WTC11 (cell line): Measurements from ENCODE around the gene STK40. TPM values are rescaled to one million over a fixed set of nuclear protein-coding genes. Genes with fewer than 3 reads are reported as not detected.

Source experiments
- ATAC-seq: fragments of 200-7000 bp; cut with Tn5 transposase; 2 replicates; pipeline ENCODE4 v1.10.0; 2021; ENCODE audit warnings: mild to moderate bottlenecking, moderate library complexity
- CTCF ChIA-PET: fragments of 300-600 bp; sonication (Branson Sonifier 250); formaldehyde crosslinking; loops from one replicate; lab custom pipeline; 2021; ENCODE audit warnings: antibody characterized with exemption; lab: Charles Lee
- POLR2A ChIA-PET: fragments of 350-600 bp; sonication (Branson Sonifier 250); formaldehyde crosslinking; loops from one replicate; lab custom pipeline; 2021; ENCODE audit warnings: antibody characterized with exemption; lab: Charles Lee
- DNase-seq: peaks from one replicate; pipeline ENCODE4 v3.0.0; 2021; ENCODE audit warnings: low spot score
- H3K27ac Mint-ChIP-seq: 2 replicates; pipeline ENCODE4 v1.8.0; 2021; ENCODE audit warnings: mixed read lengths
- H3K27me3 Mint-ChIP-seq: 2 replicates; pipeline ENCODE4 v1.8.0; 2021; ENCODE audit warnings: low read depth, mild to moderate bottlenecking, moderate library complexity, mixed read lengths
- H3K36me3 Mint-ChIP-seq: 2 replicates; pipeline ENCODE4 v1.8.0; 2021; ENCODE audit warnings: mixed read lengths
- H3K4me1 Mint-ChIP-seq: 2 replicates; pipeline ENCODE4 v1.8.0; 2022; ENCODE audit warnings: mixed read lengths
- H3K4me3 Mint-ChIP-seq: 2 replicates; pipeline ENCODE4 v1.8.0; 2021; ENCODE audit warnings: mild to moderate bottlenecking, moderate library complexity, mixed read lengths
- H3K9me3 Mint-ChIP-seq: 2 replicates; pipeline ENCODE4 v1.8.0; 2021; ENCODE audit warnings: mixed read lengths
- ATF3 ChIP-seq: sonication (generic); formaldehyde crosslinking; conservative IDR thresholded peaks from 2 replicates; pipeline ENCODE4 v1.8.1; 2022; ENCODE audit warnings: mild to moderate bottlenecking, missing genetic modification reagents
- FOXP1 ChIP-seq: sonication (generic); formaldehyde crosslinking; IDR thresholded peaks from 2 replicates; pipeline ENCODE4 v1.8.0; 2022; ENCODE audit warnings: missing genetic modification reagents, mild to moderate bottlenecking, moderate library complexity, borderline replicate concordance
- GTF2I ChIP-seq: fragments of 250-450 bp; sonication (Bioruptor Pico); conservative IDR thresholded peaks from 2 replicates; pipeline ENCODE4 v1.4.0; 2021; ENCODE audit warnings: mild to moderate bottlenecking
- HMGXB4 ChIP-seq: sonication (generic); formaldehyde crosslinking; IDR thresholded peaks from 2 replicates; pipeline ENCODE4 v1.8.1; 2023; ENCODE audit warnings: mild to moderate bottlenecking, moderate library complexity, missing genetic modification reagents
- IRF2 ChIP-seq: sonication (generic); formaldehyde crosslinking; IDR thresholded peaks from 2 replicates; pipeline ENCODE4 v1.8.0; 2022; ENCODE audit warnings: low read depth, missing genetic modification reagents, borderline replicate concordance
- JUN ChIP-seq: sonication (generic); formaldehyde crosslinking; IDR thresholded peaks from 2 replicates; pipeline ENCODE4 v1.8.0; 2023; ENCODE audit warnings: mild to moderate bottlenecking, missing genetic modification reagents
- KAT7 ChIP-seq: sonication (generic); formaldehyde crosslinking; IDR thresholded peaks from 2 replicates; pipeline ENCODE4 v1.8.1; 2023; ENCODE audit warnings: missing genetic modification reagents, mild to moderate bottlenecking, borderline replicate concordance
- MLX ChIP-seq: sonication (generic); formaldehyde crosslinking; IDR thresholded peaks from 2 replicates; pipeline ENCODE4 v1.8.1; 2023; ENCODE audit warnings: mild to moderate bottlenecking, missing genetic modification reagents, moderate library complexity
- NFATC4 ChIP-seq: fragments of 250-450 bp; sonication (Bioruptor Pico); IDR thresholded peaks from 2 replicates; pipeline ENCODE4 v1.9.0; 2021; ENCODE audit warnings: mild to moderate bottlenecking
- NFE2L1 ChIP-seq: sonication (generic); formaldehyde crosslinking; IDR thresholded peaks from 2 replicates; pipeline ENCODE4 v1.8.1; 2023; ENCODE audit warnings: missing genetic modification reagents
- NFYB ChIP-seq: sonication (generic); formaldehyde crosslinking; conservative IDR thresholded peaks from 2 replicates; pipeline ENCODE4 v1.8.0; 2022; ENCODE audit warnings: low read depth, missing genetic modification reagents
- NR3C1 ChIP-seq: sonication (generic); formaldehyde crosslinking; conservative IDR thresholded peaks from 2 replicates; pipeline ENCODE4 v1.8.1; 2023; ENCODE audit warnings: low read depth, mild to moderate bottlenecking, missing genetic modification reagents
- PREB ChIP-seq: sonication (generic); formaldehyde crosslinking; IDR thresholded peaks from 2 replicates; pipeline ENCODE4 v1.8.1; 2022; ENCODE audit warnings: mild to moderate bottlenecking, missing genetic modification reagents, moderate library complexity, borderline replicate concordance
- RORB ChIP-seq: fragments of 250-450 bp; sonication (Bioruptor Pico); IDR thresholded peaks from 2 replicates; pipeline ENCODE4 v1.9.0; 2021; ENCODE audit warnings: mild to moderate bottlenecking
- TCF7 ChIP-seq: sonication (generic); formaldehyde crosslinking; IDR thresholded peaks from 2 replicates; pipeline ENCODE4 v1.8.0; 2022; ENCODE audit warnings: mild to moderate bottlenecking, low read depth, missing genetic modification reagents, moderate library complexity
- ZMAT4 ChIP-seq: fragments of 250-450 bp; sonication (Bioruptor Pico); IDR thresholded peaks from 2 replicates; pipeline ENCODE4 v1.9.0; 2021; ENCODE audit warnings: mild to moderate bottlenecking
- ZNF219 ChIP-seq: sonication (generic); formaldehyde crosslinking; IDR thresholded peaks from 2 replicates; pipeline ENCODE4 v1.8.0; 2023; ENCODE audit warnings: missing genetic modification reagents, mild to moderate bottlenecking, borderline replicate concordance
- ZNF232 ChIP-seq: sonication (generic); formaldehyde crosslinking; IDR thresholded peaks from 2 replicates; pipeline ENCODE4 v1.8.0; 2022; ENCODE audit warnings: mild to moderate bottlenecking, missing genetic modification reagents
- ZNF263 ChIP-seq: sonication (generic); formaldehyde crosslinking; IDR thresholded peaks from 2 replicates; pipeline ENCODE4 v1.8.1; 2022; ENCODE audit warnings: low read depth, mild to moderate bottlenecking, moderate library complexity, missing genetic modification reagents
- ZNF396 ChIP-seq: fragments of 250-450 bp; sonication (Bioruptor Pico); IDR thresholded peaks from 2 replicates; pipeline ENCODE4 v1.8.0; 2021; ENCODE audit warnings: mild to moderate bottlenecking, moderate library complexity, borderline replicate concordance
- total RNA-seq: library from RNA; stranded (reverse); gene quantifications from 3 replicates; pipeline ENCODE4 v1.2.3, GENCODE V29; 2021
- TF ChIP-seq, protein P1 (sequence below): fragments of 250-450 bp; sonication (Bioruptor Pico); IDR thresholded peaks from 2 replicates; pipeline ENCODE4 v1.9.0; 2021; ENCODE audit warnings: moderate library complexity, mild to moderate bottlenecking, inconsistent platforms, borderline replicate concordance
- TF ChIP-seq, protein P2 (sequence below): sonication (generic); formaldehyde crosslinking; IDR thresholded peaks from 2 replicates; pipeline ENCODE4 v1.8.0; 2022; ENCODE audit warnings: mild to moderate bottlenecking, missing genetic modification reagents
- TF ChIP-seq, protein P3 (sequence below): fragments of 200-600 bp; IDR thresholded peaks from 2 replicates; pipeline ENCODE4 v1.8.0; 2022; ENCODE audit warnings: antibody characterized with exemption

STK40 gene
- total RNA-seq, 1 experiment from 2014 or later, result 24.7 TPM

DNA sequence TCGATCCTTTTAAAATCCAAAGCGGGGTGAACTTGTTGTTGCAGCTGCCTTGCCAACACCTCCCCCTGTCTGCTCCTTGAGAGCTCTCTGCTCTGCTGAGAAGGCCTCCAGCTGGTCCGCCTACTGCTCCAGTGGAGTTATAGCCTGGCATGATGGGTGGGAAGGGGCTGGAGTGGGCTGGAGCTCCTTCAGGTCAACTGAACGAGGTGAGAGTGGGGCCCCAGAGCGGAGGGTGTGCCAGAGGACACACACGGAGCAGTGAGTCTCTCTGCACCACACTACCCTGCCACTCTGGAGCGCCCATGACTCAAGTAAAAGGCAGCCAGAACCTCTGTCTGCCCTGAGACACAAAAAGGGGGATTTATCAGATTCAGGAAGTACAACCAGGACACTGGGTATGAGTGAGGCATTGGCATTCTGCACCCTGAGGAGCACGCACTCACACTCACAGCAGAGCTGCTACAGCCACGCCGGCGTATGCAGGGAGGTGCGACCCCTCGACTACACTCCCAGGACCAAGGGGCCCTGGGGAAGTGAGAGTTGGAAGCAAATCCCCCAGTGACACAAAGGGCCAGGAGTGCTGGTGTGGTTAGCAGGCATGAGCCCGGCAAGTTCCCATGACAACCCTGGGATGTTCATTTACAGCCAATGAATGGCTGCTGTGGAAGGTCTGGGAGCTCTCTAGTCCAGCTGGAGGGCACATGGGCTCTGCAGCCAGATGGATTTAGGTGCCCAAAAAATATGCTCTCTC lies 34.3 kb downstream of the STK40 start (continued):
- no peak for TF ChIP-seq MLX (CRISPR knock-in tag)
- TF ChIP-seq JUN, result no peak

DNA sequence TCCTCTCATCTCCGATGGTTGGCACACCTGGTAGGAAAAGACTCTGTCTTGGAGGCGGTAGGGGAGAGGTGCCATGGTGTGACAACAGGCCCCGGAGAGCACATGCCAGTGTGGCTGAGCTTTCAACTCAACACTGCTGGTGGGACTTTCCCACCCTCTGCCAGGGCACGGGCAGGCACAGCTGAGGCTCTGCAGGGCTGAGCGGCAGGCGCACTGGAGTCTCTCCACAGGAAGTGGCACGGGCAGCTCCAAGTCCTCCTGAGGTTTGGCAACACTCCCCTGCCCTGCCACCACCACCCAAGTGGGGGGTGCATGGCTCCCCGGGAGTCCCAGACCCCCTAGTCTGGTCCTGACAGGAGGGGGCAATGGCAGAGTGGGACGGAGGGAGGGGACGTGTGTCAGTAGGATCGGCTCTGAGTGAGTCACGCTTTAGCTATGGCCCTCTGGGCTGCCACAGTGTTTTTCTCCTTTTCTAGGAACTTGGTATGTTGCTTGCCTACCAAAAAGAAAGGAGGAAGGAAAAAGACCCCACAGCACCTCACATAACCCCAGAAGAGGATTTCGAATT lies 35.0 kb downstream of the STK40 start:
- Mint-ChIP-seq H3K36me3 (peaks cover 31% of the 10 kb centered on the region), H3K4me3 (no peak overlapping the region), H3K9me3 (no peaks in the 10 kb centered on the region), H3K27ac (peak overlapping the region; percentile 30; the same call in 1 of the 2 replicates), H3K4me1 (peaks cover 8% of the 10 kb centered on the region), H3K27me3 (no peaks in the 10 kb centered on the region)
- no peak for DNase-seq
- POLR2A ChIA-PET, result no interaction called here
- CTCF ChIA-PET, result interaction anchor here (1.2 to 7.0 kb wide), 4 partner anchors 9 to 69 kb away, joined by 3 to 72 read pairs (median 20); no protein-coding TSS in a partner anchor
- TF ChIP-seq, protein P1, sequence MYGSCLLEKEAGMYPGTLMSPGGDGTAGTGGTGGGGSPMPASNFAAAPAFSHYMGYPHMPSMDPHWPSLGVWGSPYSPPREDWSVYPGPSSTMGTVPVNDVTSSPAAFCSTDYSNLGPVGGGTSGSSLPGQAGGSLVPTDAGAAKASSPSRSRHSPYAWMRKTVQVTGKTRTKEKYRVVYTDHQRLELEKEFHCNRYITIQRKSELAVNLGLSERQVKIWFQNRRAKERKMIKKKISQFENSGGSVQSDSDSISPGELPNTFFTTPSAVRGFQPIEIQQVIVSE (CRISPR knock-in tag), result no peak
- no peak for TF ChIP-seq ZNF263 (CRISPR knock-in tag)
- no peak for TF ChIP-seq NFE2L1 (CRISPR knock-in tag)
- TF ChIP-seq NFYB (CRISPR knock-in tag), result no peak
- TF ChIP-seq RORB, result no peak
- TF ChIP-seq ZNF232, result no peak
- TF ChIP-seq ZNF219 (CRISPR knock-in tag), result no peak
- no peak for TF ChIP-seq PREB (CRISPR knock-in tag)
- TF ChIP-seq, protein P2, sequence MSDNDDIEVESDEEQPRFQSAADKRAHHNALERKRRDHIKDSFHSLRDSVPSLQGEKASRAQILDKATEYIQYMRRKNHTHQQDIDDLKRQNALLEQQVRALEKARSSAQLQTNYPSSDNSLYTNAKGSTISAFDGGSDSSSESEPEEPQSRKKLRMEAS (CRISPR knock-in tag), result no peak
- TF ChIP-seq ZNF396 (CRISPR knock-in tag), result no peak
- TF ChIP-seq TCF7 (CRISPR knock-in tag), result no peak
- no peak for TF ChIP-seq NR3C1 (CRISPR knock-in tag)
- no peak for ATAC-seq

- no peak for DNase-seq
- ChIA-PET POLR2A (no interaction called here), CTCF (interaction anchor here (7.0 kb wide), 1 partner anchor 18 kb away, joined by 72 read pairs; no protein-coding TSS in a partner anchor)
- TF ChIP-seq IRF2, result no peak
- TF ChIP-seq NFATC4, result no peak
- TF ChIP-seq FOXP1, result no peak
- no peaks in the 10 kb centered on the region for H3K9me3 Mint-ChIP-seq
- H3K36me3 Mint-ChIP-seq, result peaks cover 25% of the 10 kb centered on the region
- peaks cover 8% of the 10 kb centered on the region for H3K4me1 Mint-ChIP-seq
- no peak for ATAC-seq
- 0 out of 2 replicates have a peak overlapping the region, but pooled peaks have one; percentile 30 for H3K27ac Mint-ChIP-seq
- no peaks in the 10 kb centered on the region for H3K27me3 Mint-ChIP-seq
- no peak overlapping the region for H3K4me3 Mint-ChIP-seq
These were observed 35.9 kb downstream of the STK40 start for GRCh38 chr1:36349839-36350238.

DNA sequence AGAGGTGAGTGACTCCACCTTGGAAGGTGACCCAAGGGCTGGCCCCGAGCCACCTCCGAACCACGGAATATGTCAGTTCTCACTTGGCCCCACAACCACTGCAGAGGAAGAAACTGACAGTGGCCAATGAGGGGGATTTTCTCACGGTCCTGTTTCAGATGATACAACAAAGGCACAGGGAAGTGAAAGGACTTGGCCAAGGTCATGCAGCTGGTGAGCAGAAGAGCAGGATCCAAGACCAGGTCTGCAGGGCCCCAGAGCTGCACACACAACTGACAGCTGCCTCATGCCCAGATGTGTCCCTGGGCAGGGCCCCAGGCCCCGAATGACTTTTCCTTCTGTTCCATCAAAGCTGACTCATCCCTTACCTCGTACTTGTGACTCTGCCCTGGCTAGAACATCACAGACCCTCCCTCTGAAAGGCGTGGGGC lies 36.5 kb downstream of the STK40 start:
- peak overlapping the region; percentile 19; the same call in 1 of the 2 replicates for H3K27ac Mint-ChIP-seq
- no peaks in the 10 kb centered on the region for H3K9me3 Mint-ChIP-seq
- peaks cover 27% of the 10 kb centered on the region for H3K36me3 Mint-ChIP-seq
- DNase-seq (no peak), ATAC-seq (no peak)
- no peak overlapping the region for H3K4me3 Mint-ChIP-seq
- H3K27me3 Mint-ChIP-seq, result no peaks in the 10 kb centered on the region
- CTCF ChIA-PET, result interaction anchor here (1.0 to 7.0 kb wide), 2 partner anchors 18 to 73 kb away, joined by 3 to 72 read pairs; no protein-coding TSS in a partner anchor
- POLR2A ChIA-PET, result interaction anchor here (0.9 kb wide), 1 partner anchor 11 kb away, joined by 3 read pairs; no protein-coding TSS in a partner anchor
- peaks cover 8% of the 10 kb centered on the region for H3K4me1 Mint-ChIP-seq
- TF ChIP-seq HMGXB4 (CRISPR knock-in tag), result no peak
- TF ChIP-seq, protein P3, sequence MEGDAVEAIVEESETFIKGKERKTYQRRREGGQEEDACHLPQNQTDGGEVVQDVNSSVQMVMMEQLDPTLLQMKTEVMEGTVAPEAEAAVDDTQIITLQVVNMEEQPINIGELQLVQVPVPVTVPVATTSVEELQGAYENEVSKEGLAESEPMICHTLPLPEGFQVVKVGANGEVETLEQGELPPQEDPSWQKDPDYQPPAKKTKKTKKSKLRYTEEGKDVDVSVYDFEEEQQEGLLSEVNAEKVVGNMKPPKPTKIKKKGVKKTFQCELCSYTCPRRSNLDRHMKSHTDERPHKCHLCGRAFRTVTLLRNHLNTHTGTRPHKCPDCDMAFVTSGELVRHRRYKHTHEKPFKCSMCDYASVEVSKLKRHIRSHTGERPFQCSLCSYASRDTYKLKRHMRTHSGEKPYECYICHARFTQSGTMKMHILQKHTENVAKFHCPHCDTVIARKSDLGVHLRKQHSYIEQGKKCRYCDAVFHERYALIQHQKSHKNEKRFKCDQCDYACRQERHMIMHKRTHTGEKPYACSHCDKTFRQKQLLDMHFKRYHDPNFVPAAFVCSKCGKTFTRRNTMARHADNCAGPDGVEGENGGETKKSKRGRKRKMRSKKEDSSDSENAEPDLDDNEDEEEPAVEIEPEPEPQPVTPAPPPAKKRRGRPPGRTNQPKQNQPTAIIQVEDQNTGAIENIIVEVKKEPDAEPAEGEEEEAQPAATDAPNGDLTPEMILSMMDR, result no peak
- TF ChIP-seq ZMAT4 (CRISPR knock-in tag), result no peak
- TF ChIP-seq NFE2L1 (CRISPR knock-in tag), result no peak
- TF ChIP-seq GTF2I, result no peak
- no peak for TF ChIP-seq KAT7
- no peak for TF ChIP-seq ATF3 (CRISPR knock-in tag)
